ENCODE measurements around the gene EPHB1. TPM values are rescaled to one million over a fixed set of nuclear protein-coding genes. Genes with fewer than 3 reads are reported as not detected.

The EPHB1 gene
- total and polyA plus RNA-seq, 4 donors, result 0.23 to 1.7 (median 0.52) TPM

DNA sequence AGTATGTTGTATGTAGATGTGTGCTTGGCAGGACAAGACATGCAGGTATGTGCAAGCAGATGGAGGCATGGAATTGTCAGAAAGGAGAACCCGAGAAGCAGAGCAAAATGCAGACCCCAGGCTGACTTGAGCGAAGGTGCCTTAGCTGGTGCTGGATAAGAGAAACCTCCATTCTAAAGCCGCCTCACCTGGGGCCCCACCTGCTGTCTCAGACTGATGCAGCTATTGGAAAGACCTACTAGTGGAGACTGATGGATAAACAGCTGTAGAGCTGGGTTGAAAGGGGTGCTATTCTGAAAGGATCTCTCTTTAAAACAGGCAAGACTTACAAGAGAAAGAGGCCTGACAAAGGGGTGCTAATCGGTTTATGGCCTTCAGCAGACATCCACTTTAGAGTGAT, 86.2 kb downstream of the EPHB1 start:
- Histone ChIP-seq H3K4me1 (ENCODE audit: control insufficient read depth in 4 of 4, insufficient read depth in 4 of 4, low read length in 3 of 4) (no peaks in the 10 kb centered on the region), H3K27ac (ENCODE audit: low read depth in 1 of 2, low read length in 2 of 2) (no peak overlapping the region), H3K9ac (ENCODE audit: low read depth in 1 of 2, low read length in 2 of 2) (no peak overlapping the region), H3K4me3 (ENCODE audit: low read depth in 1 of 3, low read length in 3 of 3) (no peak overlapping the region), H3K36me3 (ENCODE audit: control insufficient read depth in 4 of 4, insufficient read depth in 3 of 4, low read depth in 1 of 4, low read length in 3 of 4) (no peaks in the 10 kb centered on the region), H3K27me3 (ENCODE audit: control insufficient read depth in 4 of 4, insufficient read depth in 4 of 4, low read length in 3 of 4) (no peaks in the 10 kb centered on the region), H3K9me3 (ENCODE audit: control insufficient read depth in 4 of 4, low read length in 3 of 4) (no peaks in the 10 kb centered on the region)
- TF ChIP-seq, protein P1, sequence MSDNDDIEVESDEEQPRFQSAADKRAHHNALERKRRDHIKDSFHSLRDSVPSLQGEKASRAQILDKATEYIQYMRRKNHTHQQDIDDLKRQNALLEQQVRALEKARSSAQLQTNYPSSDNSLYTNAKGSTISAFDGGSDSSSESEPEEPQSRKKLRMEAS (IDR thresholded peaks at IDR 0.05), result no peak
- TF ChIP-seq RXRA (IDR thresholded peaks at IDR 0.05) (no peak), RAD21 (IDR thresholded peaks at IDR 0.05) (no peak), TAF1 (conservative IDR thresholded peaks at IDR 0.05) (no peak)
- TF ChIP-seq, protein P2, sequence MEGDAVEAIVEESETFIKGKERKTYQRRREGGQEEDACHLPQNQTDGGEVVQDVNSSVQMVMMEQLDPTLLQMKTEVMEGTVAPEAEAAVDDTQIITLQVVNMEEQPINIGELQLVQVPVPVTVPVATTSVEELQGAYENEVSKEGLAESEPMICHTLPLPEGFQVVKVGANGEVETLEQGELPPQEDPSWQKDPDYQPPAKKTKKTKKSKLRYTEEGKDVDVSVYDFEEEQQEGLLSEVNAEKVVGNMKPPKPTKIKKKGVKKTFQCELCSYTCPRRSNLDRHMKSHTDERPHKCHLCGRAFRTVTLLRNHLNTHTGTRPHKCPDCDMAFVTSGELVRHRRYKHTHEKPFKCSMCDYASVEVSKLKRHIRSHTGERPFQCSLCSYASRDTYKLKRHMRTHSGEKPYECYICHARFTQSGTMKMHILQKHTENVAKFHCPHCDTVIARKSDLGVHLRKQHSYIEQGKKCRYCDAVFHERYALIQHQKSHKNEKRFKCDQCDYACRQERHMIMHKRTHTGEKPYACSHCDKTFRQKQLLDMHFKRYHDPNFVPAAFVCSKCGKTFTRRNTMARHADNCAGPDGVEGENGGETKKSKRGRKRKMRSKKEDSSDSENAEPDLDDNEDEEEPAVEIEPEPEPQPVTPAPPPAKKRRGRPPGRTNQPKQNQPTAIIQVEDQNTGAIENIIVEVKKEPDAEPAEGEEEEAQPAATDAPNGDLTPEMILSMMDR (IDR thresholded peaks at IDR 0.05; ENCODE audit: low read depth, low read length, missing input control), result no peak
- TF ChIP-seq, protein P3, sequence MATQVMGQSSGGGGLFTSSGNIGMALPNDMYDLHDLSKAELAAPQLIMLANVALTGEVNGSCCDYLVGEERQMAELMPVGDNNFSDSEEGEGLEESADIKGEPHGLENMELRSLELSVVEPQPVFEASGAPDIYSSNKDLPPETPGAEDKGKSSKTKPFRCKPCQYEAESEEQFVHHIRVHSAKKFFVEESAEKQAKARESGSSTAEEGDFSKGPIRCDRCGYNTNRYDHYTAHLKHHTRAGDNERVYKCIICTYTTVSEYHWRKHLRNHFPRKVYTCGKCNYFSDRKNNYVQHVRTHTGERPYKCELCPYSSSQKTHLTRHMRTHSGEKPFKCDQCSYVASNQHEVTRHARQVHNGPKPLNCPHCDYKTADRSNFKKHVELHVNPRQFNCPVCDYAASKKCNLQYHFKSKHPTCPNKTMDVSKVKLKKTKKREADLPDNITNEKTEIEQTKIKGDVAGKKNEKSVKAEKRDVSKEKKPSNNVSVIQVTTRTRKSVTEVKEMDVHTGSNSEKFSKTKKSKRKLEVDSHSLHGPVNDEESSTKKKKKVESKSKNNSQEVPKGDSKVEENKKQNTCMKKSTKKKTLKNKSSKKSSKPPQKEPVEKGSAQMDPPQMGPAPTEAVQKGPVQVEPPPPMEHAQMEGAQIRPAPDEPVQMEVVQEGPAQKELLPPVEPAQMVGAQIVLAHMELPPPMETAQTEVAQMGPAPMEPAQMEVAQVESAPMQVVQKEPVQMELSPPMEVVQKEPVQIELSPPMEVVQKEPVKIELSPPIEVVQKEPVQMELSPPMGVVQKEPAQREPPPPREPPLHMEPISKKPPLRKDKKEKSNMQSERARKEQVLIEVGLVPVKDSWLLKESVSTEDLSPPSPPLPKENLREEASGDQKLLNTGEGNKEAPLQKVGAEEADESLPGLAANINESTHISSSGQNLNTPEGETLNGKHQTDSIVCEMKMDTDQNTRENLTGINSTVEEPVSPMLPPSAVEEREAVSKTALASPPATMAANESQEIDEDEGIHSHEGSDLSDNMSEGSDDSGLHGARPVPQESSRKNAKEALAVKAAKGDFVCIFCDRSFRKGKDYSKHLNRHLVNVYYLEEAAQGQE (IDR thresholded peaks at IDR 0.05), result no peak
- TF ChIP-seq, protein P4, sequence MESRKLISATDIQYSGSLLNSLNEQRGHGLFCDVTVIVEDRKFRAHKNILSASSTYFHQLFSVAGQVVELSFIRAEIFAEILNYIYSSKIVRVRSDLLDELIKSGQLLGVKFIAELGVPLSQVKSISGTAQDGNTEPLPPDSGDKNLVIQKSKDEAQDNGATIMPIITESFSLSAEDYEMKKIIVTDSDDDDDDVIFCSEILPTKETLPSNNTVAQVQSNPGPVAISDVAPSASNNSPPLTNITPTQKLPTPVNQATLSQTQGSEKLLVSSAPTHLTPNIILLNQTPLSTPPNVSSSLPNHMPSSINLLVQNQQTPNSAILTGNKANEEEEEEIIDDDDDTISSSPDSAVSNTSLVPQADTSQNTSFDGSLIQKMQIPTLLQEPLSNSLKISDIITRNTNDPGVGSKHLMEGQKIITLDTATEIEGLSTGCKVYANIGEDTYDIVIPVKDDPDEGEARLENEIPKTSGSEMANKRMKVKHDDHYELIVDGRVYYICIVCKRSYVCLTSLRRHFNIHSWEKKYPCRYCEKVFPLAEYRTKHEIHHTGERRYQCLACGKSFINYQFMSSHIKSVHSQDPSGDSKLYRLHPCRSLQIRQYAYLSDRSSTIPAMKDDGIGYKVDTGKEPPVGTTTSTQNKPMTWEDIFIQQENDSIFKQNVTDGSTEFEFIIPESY (IDR thresholded peaks at IDR 0.05), result no peak
- 82% methylated on average over 4 of the region's 4 CpGs for WGBS
- DNase-seq (ENCODE audit: low spot score), result no peak

DNA sequence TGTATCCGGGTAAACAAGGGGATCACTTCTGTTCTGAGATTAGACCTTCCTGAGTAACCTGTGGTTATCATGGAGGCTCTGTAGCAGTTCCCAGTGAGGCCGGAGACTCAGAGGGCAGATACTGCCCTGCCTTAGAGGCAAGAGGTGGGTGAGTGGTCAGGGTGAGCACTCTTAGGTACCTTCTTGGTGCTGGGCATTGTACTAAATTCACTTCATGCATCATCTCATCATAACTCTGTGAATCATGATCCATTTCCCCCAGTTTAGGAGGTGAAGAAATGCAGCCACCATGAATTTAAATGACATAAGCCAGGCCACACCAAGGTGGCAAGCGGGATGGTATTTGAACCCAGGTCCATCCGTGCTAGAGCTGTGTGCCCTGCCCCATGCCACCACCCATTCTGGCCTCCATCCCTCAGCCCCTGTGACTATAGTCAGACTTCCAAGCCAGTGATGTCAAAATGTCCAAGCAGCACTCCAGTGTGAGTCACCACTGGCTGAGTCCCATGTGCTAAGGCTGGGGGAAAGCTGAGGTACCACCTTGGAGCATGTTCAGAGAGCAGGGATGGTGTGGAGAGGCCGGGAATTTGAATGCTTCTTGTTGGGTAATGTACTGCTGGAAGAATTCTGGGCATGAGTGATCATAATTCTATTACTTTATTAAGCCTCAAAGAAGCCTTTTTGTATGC, 88.8 kb downstream of the EPHB1 start:
- Histone ChIP-seq H3K9me3 (ENCODE audit: control insufficient read depth in 4 of 4, low read length in 3 of 4) (no peaks in the 10 kb centered on the region), H3K4me1 (ENCODE audit: control insufficient read depth in 4 of 4, insufficient read depth in 4 of 4, low read length in 3 of 4) (no peaks in the 10 kb centered on the region), H3K27me3 (ENCODE audit: control insufficient read depth in 4 of 4, insufficient read depth in 4 of 4, low read length in 3 of 4) (no peaks in the 10 kb centered on the region), H3K9ac (ENCODE audit: low read depth in 1 of 2, low read length in 2 of 2) (no peak overlapping the region), H3K4me3 (ENCODE audit: low read depth in 1 of 3, low read length in 3 of 3) (no peak overlapping the region), H3K27ac (ENCODE audit: low read depth in 1 of 2, low read length in 2 of 2) (no peak overlapping the region), H3K36me3 (ENCODE audit: control insufficient read depth in 4 of 4, insufficient read depth in 3 of 4, low read depth in 1 of 4, low read length in 3 of 4) (no peaks in the 10 kb centered on the region)
- TF ChIP-seq GABPA (IDR thresholded peaks at IDR 0.05 in 1 of 2, conservative IDR thresholded peaks at IDR 0.05 in 1 of 2), result no peak
- TF ChIP-seq, protein P1 (IDR thresholded peaks at IDR 0.05), result no peak
- TF ChIP-seq RAD21 (IDR thresholded peaks at IDR 0.05), result no peak
- no peak for TF ChIP-seq JUND (IDR thresholded peaks at IDR 0.05)
- TF ChIP-seq, protein P2 (IDR thresholded peaks at IDR 0.05; ENCODE audit: low read depth, low read length, missing input control), result no peak
- TF ChIP-seq SP1 (IDR thresholded peaks at IDR 0.05), result no peak
- no peak for TF ChIP-seq TAF1 (conservative IDR thresholded peaks at IDR 0.05)
- TF ChIP-seq, protein P5, sequence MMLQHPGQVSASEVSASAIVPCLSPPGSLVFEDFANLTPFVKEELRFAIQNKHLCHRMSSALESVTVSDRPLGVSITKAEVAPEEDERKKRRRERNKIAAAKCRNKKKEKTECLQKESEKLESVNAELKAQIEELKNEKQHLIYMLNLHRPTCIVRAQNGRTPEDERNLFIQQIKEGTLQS (IDR thresholded peaks at IDR 0.05), result no peak
- no peak for TF ChIP-seq FOXA2 (IDR thresholded peaks at IDR 0.05)
- WGBS, result 77% methylated on average over 5 of the region's 5 CpGs
- DNase-seq (ENCODE audit: low spot score), result no peak
